GM19395 (cell line): ENCODE measurements around the gene USF1.
"Not testable (repeated sequence)": the region's sequence is repeated elsewhere in the genome, so short reads cannot be mapped to it uniquely, and the experiment has no call there.

ENCODE experiments used
- ATAC-seq: cut with Tn5 transposase; IDR thresholded peaks from one replicate; pipeline ENCODE4 v1.9.1; 2021; ENCODE audit warnings: mild to moderate bottlenecking, moderate library complexity; ENCODE audit not compliant: unreplicated experiment

USF1 gene

GRCh38 chr1:161019751-161020495 is 25.9 kb downstream of the USF1 start:
- peak; percentile 13 for ATAC-seq

GRCh38 chr1:161019111-161019660 is 26.6 kb downstream of the USF1 start:
- ATAC-seq: not testable (repeated sequence)

- no peak for ATAC-seq
Observed at GRCh38 chr1:161018631-161018930, 27.2 kb downstream of the USF1 start.

GRCh38 chr1:161017756-161018630 is 27.8 kb downstream of the USF1 start:
- ATAC-seq: no peak

GRCh38 chr1:161017181-161017580 is 28.6 kb downstream of the USF1 start:
- ATAC-seq: not testable (repeated sequence)

GRCh38 chr1:161016683-161017082 is 29.1 kb downstream of the USF1 start:
- ATAC-seq: not testable (repeated sequence)

- ATAC-seq: peak; percentile 87
Observed at GRCh38 chr1:161013488-161014230, 32.1 kb downstream of the USF1 start.

- ATAC-seq: no peak
Observed at GRCh38 chr1:161013131-161013487, 32.7 kb downstream of the USF1 start.

GRCh38 chr1:161012420-161012819 is 33.4 kb downstream of the USF1 start:
- no peak for ATAC-seq

- no peak for ATAC-seq
Observed at GRCh38 chr1:161009602-161010211, 36.1 kb downstream of the USF1 start.

GRCh38 chr1:161008869-161009510 is 36.8 kb downstream of the USF1 start:
- ATAC-seq: no peak

- ATAC-seq: no peak
Observed at GRCh38 chr1:161007369-161007768, 38.4 kb downstream of the USF1 start.

- no peak for ATAC-seq
Observed at GRCh38 chr1:161006563-161006962, 39.2 kb downstream of the USF1 start.

GRCh38 chr1:161001525-161001924 is 44.3 kb downstream of the USF1 start:
- no peak for ATAC-seq

GRCh38 chr1:161000736-161001480 is 44.9 kb downstream of the USF1 start:
- ATAC-seq: no peak

- no peak for ATAC-seq
Observed at GRCh38 chr1:160999376-160999775, 46.4 kb downstream of the USF1 start.

GRCh38 chr1:160997323-160998038 is 48.3 kb downstream of the USF1 start:
- ATAC-seq: no peak

GRCh38 chr1:160996178-160996577 is 49.6 kb downstream of the USF1 start:
- no peak for ATAC-seq
